ENCODE measurements around the gene CEP131.

Gene CEP131

GRCh38 chr17:81217491-81217890 lies 5.3 kb downstream of the CEP131 start:
- in situ Hi-C loops (cut with MboI; ENCODE audit: low pct_unique_long_range_greater_than_20kb, low sequenced_read_pairs, unreplicated experiment): no loop called here
- no peak for DNase-seq (ENCODE audit: low spot score)
- no peak for TF ChIP-seq CTCF (IDR thresholded peaks at IDR 0.05; ENCODE audit: extremely low read depth, insufficient read depth, missing control alignments)

GRCh38 chr17:81213978-81214377 lies 8.8 kb downstream of the CEP131 start:
- in situ Hi-C loops (cut with MboI; ENCODE audit: low pct_unique_long_range_greater_than_20kb, low sequenced_read_pairs, unreplicated experiment): no loop called here

GRCh38 chr17:81212365-81212764 lies 10.4 kb downstream of the CEP131 start:
- TF ChIP-seq CTCF (IDR thresholded peaks at IDR 0.05; ENCODE audit: extremely low read depth, insufficient read depth, missing control alignments): no peak
- DNase-seq (ENCODE audit: low spot score): no peak
- in situ Hi-C loops (cut with MboI; ENCODE audit: low pct_unique_long_range_greater_than_20kb, low sequenced_read_pairs, unreplicated experiment): no loop called here

More at GRCh38 chr17:81213978-81214377, 8.8 kb downstream of the CEP131 start:
- no peak for TF ChIP-seq CTCF (IDR thresholded peaks at IDR 0.05; ENCODE audit: extremely low read depth, insufficient read depth, missing control alignments)
- DNase-seq (ENCODE audit: low spot score): no peak

- DNase-seq (ENCODE audit: low spot score): no peak
- no peak for TF ChIP-seq CTCF (IDR thresholded peaks at IDR 0.05; ENCODE audit: extremely low read depth, insufficient read depth, missing control alignments)
- in situ Hi-C loops (cut with MboI; ENCODE audit: low pct_unique_long_range_greater_than_20kb, low sequenced_read_pairs, unreplicated experiment): no loop called here
Observed at GRCh38 chr17:81210868-81211267, 11.9 kb downstream of the CEP131 start.

GRCh38 chr17:81210466-81210865 lies 12.3 kb downstream of the CEP131 start:
- no peak for DNase-seq (ENCODE audit: low spot score)
- in situ Hi-C loops (cut with MboI; ENCODE audit: low pct_unique_long_range_greater_than_20kb, low sequenced_read_pairs, unreplicated experiment): no loop called here
- TF ChIP-seq CTCF (IDR thresholded peaks at IDR 0.05; ENCODE audit: extremely low read depth, insufficient read depth, missing control alignments): no peak

DNA sequence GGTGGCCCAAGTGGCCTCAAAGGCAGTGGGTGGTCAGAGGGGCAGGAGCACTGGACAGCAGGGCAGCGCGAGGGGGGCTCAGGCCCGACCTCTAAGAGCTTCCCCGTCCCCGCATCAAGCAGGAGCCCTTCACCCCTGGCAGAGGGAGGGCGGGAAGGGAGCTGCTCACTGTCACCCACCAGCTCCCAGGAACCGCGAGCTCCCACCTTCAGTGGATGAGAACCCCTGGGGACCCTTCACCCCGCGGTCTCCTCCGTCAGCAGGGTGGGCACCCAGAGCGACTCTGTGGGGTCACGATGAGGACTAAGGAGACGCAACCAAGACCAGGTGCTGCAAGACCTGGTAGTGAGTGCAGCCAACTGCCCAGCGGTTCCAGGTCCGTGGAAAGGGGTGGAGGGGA lies 13.6 kb downstream of the CEP131 start:
- no peak for DNase-seq (ENCODE audit: low spot score)
- in situ Hi-C loops (cut with MboI; ENCODE audit: low pct_unique_long_range_greater_than_20kb, low sequenced_read_pairs, unreplicated experiment): no loop called here
- TF ChIP-seq CTCF (IDR thresholded peaks at IDR 0.05; ENCODE audit: extremely low read depth, insufficient read depth, missing control alignments): no peak

- no peak for TF ChIP-seq CTCF (IDR thresholded peaks at IDR 0.05; ENCODE audit: extremely low read depth, insufficient read depth, missing control alignments)
- in situ Hi-C loops (cut with MboI; ENCODE audit: low pct_unique_long_range_greater_than_20kb, low sequenced_read_pairs, unreplicated experiment): no loop called here
- no peak for DNase-seq (ENCODE audit: low spot score)
Observed at GRCh38 chr17:81208651-81209050, 14.1 kb downstream of the CEP131 start.

Measured in GM13977 (cell line).